B cell (primary cell): ENCODE measurements around the gene CDR2L. TPM values are rescaled to one million over a fixed set of nuclear protein-coding genes. Genes with fewer than 3 reads are reported as not detected.
A peak's percentile ranks its signal among the peaks of the same experiment; 100 is the strongest.

Experiments
- ATAC-seq: fragments of 200-7000 bp; cut with Tn5 transposase; one replicate; pipeline ENCODE4 v1.10.0; 2021; ENCODE audit warnings: low read depth, mild to moderate bottlenecking, moderate number of reproducible peaks, moderate library complexity
- CTCF ChIA-PET: fragments of 350-600 bp; sonication (Branson Sonifier 250); formaldehyde crosslinking; loops from one replicate; lab custom pipeline; 2021; ENCODE audit warnings: antibody characterized with exemption, inconsistent platforms; lab: Charles Lee
- POLR2A ChIA-PET: fragments of 350-600 bp; sonication (Branson Sonifier 250); formaldehyde crosslinking; loops from one replicate; lab custom pipeline; 2021; ENCODE audit warnings: antibody characterized with exemption; lab: Charles Lee
- DNase-seq: peaks from one replicate; pipeline ENCODE4 v3.0.0; 2013
- H2AFZ ChIP-seq: 2 replicates; pipeline ENCODE4 v1.6.1; 2012; ENCODE audit warnings: mild to moderate bottlenecking, low read depth, low read length; ENCODE audit not compliant: insufficient read depth, poor library complexity, severe bottlenecking
- H3K27ac ChIP-seq, 2 donors: 1 replicate in 1 of 2; 2 replicates in 1 of 2; pipeline ENCODE4 v1.5.1; 2012 to 2013; ENCODE audit warnings: low read length in 2 of 2, mild to moderate bottlenecking in 2 of 2, moderate library complexity in 1 of 2
- H3K27me3 ChIP-seq, 4 experiments: fragments of 200-600 bp in 1 of 4; sonication (generic) in 1 of 4; replicated peaks in 1 of 4; 1 replicate in 2 of 4; 2 replicates in 2 of 4; pipeline versions ENCODE4 v1.6.1 to v1.7.0; 2013 to 2016; ENCODE audit warnings: low read length in 3 of 4, mild to moderate bottlenecking in 2 of 4, mixed read lengths in 1 of 4, moderate library complexity in 1 of 4; ENCODE audit not compliant: insufficient read depth in 4 of 4, control insufficient read depth in 3 of 4; ENCODE audit errors: control extremely low read depth in 1 of 4
- H3K36me3 ChIP-seq, 2 experiments: replicated peaks in 1 of 2; 1 replicate in 1 of 2; 2 replicates in 1 of 2; pipeline versions ENCODE4 v1.6.1 to v1.7.1; 2013; ENCODE audit warnings: low read length in 1 of 2; ENCODE audit not compliant: insufficient read depth in 2 of 2, control insufficient read depth in 1 of 2; ENCODE audit errors: control extremely low read depth in 1 of 2, extremely low read depth in 1 of 2
- H3K4me1 ChIP-seq, 2 donors: fragments of 200-600 bp in 1 of 2; sonication (generic) in 1 of 2; 1 replicate in 1 of 2; 2 replicates in 1 of 2; pipeline versions ENCODE4 v1.5.1 to v1.6.1; 2013 to 2017; ENCODE audit warnings: low read length in 2 of 2; ENCODE audit not compliant: control insufficient read depth in 2 of 2, insufficient read depth in 2 of 2
- H3K4me2 ChIP-seq: replicated peaks from 2 replicates; pipeline ENCODE3; 2012; ENCODE audit warnings: mild to moderate bottlenecking, low read depth, low read length; ENCODE audit not compliant: poor library complexity, severe bottlenecking
- H3K4me3 ChIP-seq, 5 experiments: fragments of 200-600 bp in 1 of 5; sonication (generic) in 1 of 5; 1 replicate in 3 of 5; 2 replicates in 2 of 5; pipeline versions ENCODE4 v1.5.1 to v1.7.0; 2011 to 2016; ENCODE audit warnings: low read length in 4 of 5, mild to moderate bottlenecking in 4 of 5, low read depth in 2 of 5, control low read depth in 1 of 5, moderate library complexity in 1 of 5; ENCODE audit not compliant: insufficient read depth in 1 of 5; ENCODE audit errors: control extremely low read depth in 1 of 5, extremely low read depth in 1 of 5
- H3K79me2 ChIP-seq: fragments of 200-600 bp; sonication (generic); one replicate; pipeline ENCODE4 v1.6.0; 2016; ENCODE audit warnings: low read length; ENCODE audit not compliant: control insufficient read depth, insufficient read depth
- H3K9ac ChIP-seq: fragments of 200-600 bp; sonication (generic); 2 replicates; pipeline ENCODE4 v1.6.1; 2017; ENCODE audit warnings: mild to moderate bottlenecking, low read length, moderate library complexity
- H3K9me3 ChIP-seq, 3 donors: one replicate each; pipeline versions ENCODE4 v1.6.1 to v1.7.1; 2013; ENCODE audit warnings: low read length in 2 of 3; ENCODE audit not compliant: control insufficient read depth in 2 of 3, insufficient read depth in 1 of 3; ENCODE audit errors: control extremely low read depth in 1 of 3
- H4K20me1 ChIP-seq: 2 replicates; pipeline ENCODE4 v1.6.0; 2012; ENCODE audit warnings: mild to moderate bottlenecking, low read length; ENCODE audit not compliant: insufficient read depth, control insufficient read depth, poor library complexity, severe bottlenecking
- H3K27ac Mint-ChIP-seq: one replicate; pipeline ENCODE4 v1.8.0; 2021; ENCODE audit warnings: mixed read lengths
- H3K27me3 Mint-ChIP-seq: one replicate; pipeline ENCODE4 v1.8.0; 2021; ENCODE audit warnings: mixed read lengths
- H3K4me1 Mint-ChIP-seq: one replicate; pipeline ENCODE4 v1.8.0; 2021; ENCODE audit warnings: mixed read lengths
- H3K4me3 Mint-ChIP-seq: one replicate; pipeline ENCODE4 v1.8.0; 2021; ENCODE audit warnings: mixed read lengths
- H3K9me3 Mint-ChIP-seq: one replicate; pipeline ENCODE4 v1.8.0; 2022; ENCODE audit warnings: mixed read lengths; ENCODE audit not compliant: insufficient read depth
- CTCF ChIP-seq: fragments of 200-600 bp; IDR thresholded peaks from one replicate; pipeline ENCODE4 v1.8.0; 2022; ENCODE audit warnings: antibody characterized with exemption, mild to moderate bottlenecking
- EZH2 ChIP-seq: IDR thresholded peaks from 2 replicates; pipeline ENCODE4 v1.6.1; 2012; ENCODE audit warnings: borderline replicate concordance, low read depth, mild to moderate bottlenecking, moderate library complexity, low read length; ENCODE audit not compliant: insufficient read depth, poor library complexity, severe bottlenecking
- WGBS: methylation state at CpG from one replicate; pipeline ENCODE4 v1.1.5; 2013; ENCODE audit warnings: missing lambda C conversion rate; ENCODE audit not compliant: insufficient coverage; 5-methylcytosine and 5-hydroxymethylcytosine counted together
- intact Hi-C: fragments of 100-400 bp; cut with micrococcal nuclease; formaldehyde crosslinking; loops from one replicate; pipeline ENCODE4 v1.10.0; 2022
- polyA plus RNA-seq: library from polyadenylated mRNA; depleted of rRNA; stranded (reverse); fragments of >200 nt; gene quantifications from 2 replicates; pipeline ENCODE4 v1.2.3, GENCODE V29; 2012
- total RNA-seq, 2 donors: library from RNA; stranded (reverse); fragments of 120-200 nt in 1 of 2; gene quantifications; 1 replicate in 1 of 2; 2 replicates in 1 of 2; pipeline versions ENCODE4 v1.2.3 to v1.2.4, GENCODE V29; 2013 to 2022

Gene CDR2L
- total and polyA plus RNA-seq, 2 donors (not counting 1 experiment from before 2014, with no cell fraction given), result 0.03 TPM; not detected in 1

GRCh38 chr17:75048249-75048878 lies 60.9 kb downstream of the CDR2L start:
- Histone ChIP-seq H3K4me2 (peak overlapping the region; percentile 93), H2AFZ (no peak overlapping the region), H3K27ac (no peak overlapping the region), H3K4me1 (peaks cover 13 to 16% of the 10 kb centered on the region in 2 donors), H3K36me3 (peaks cover 0 to 7% of the 10 kb centered on the region in 2 experiments), H3K27me3 (no peaks in the 10 kb centered on the region), H4K20me1 (no peaks in the 10 kb centered on the region), H3K79me2 (peaks cover 17% of the 10 kb centered on the region), H3K4me3 (peak overlapping the region in 1 of 5 experiments; percentile 94), H3K9me3 (no peaks in the 10 kb centered on the region), H3K9ac (peak overlapping the region; percentile 95)
- H3K27me3 Mint-ChIP-seq, result no peaks in the 10 kb centered on the region
- H3K9me3 Mint-ChIP-seq, result no peaks in the 10 kb centered on the region
- TF ChIP-seq EZH2, result no peak
- no peak for TF ChIP-seq CTCF
- WGBS, result 63% methylated on average over 3 of the region's 5 CpGs
- DNase-seq (no peak), ATAC-seq (no peak)
- H3K4me3 Mint-ChIP-seq, result peak overlapping the region; percentile 93
- H3K4me1 Mint-ChIP-seq, result peaks cover 27% of the 10 kb centered on the region
- POLR2A ChIA-PET, result no interaction called here
- intact Hi-C loops, result loop anchor here (5.0 to 10.0 kb wide), 2 partner anchors 134 to 156 kb away; partner anchors contain the start of genes NUP85 and SUMO2
- peak overlapping the region; percentile 92 for H3K27ac Mint-ChIP-seq
- CTCF ChIA-PET, result interaction anchor here (0.8 to 2.3 kb wide), 5 partner anchors 12 to 124 kb away, joined by 3 to 6 read pairs (median 4); partner anchors contain the start of gene MRPL58

GRCh38 chr17:75049057-75049456 lies 61.6 kb downstream of the CDR2L start:
- Histone ChIP-seq H3K9ac (no peak overlapping the region), H3K4me1 (peaks cover 13 to 16% of the 10 kb centered on the region in 2 donors), H3K4me2 (no peak overlapping the region), H3K9me3 (no peaks in the 10 kb centered on the region), H3K27ac (no peak overlapping the region), H3K36me3 (peaks cover 0 to 12% of the 10 kb centered on the region in 2 experiments), H3K27me3 (no peaks in the 10 kb centered on the region), H3K4me3 (no peak overlapping the region), H3K79me2 (peaks cover 17% of the 10 kb centered on the region), H2AFZ (no peak overlapping the region), H4K20me1 (no peaks in the 10 kb centered on the region)
- TF ChIP-seq CTCF (no peak), EZH2 (no peak)
- H3K4me1 Mint-ChIP-seq, result peaks cover 27% of the 10 kb centered on the region
- no peak for DNase-seq
- 92% methylated on average over 2 of the region's 5 CpGs for WGBS
- H3K4me3 Mint-ChIP-seq, result peak overlapping the region; percentile 93
- intact Hi-C loops, result loop anchor here (5.0 to 10.0 kb wide), 2 partner anchors 133 to 156 kb away; partner anchors contain the start of genes NUP85 and SUMO2
- no peaks in the 10 kb centered on the region for H3K27me3 Mint-ChIP-seq
- CTCF ChIA-PET, result interaction anchor here (0.8 to 2.3 kb wide), 5 partner anchors 11 to 123 kb away, joined by 3 to 6 read pairs (median 4); partner anchors contain the start of gene MRPL58
- H3K27ac Mint-ChIP-seq, result peak overlapping the region; percentile 23
- POLR2A ChIA-PET, result interaction anchor here (0.6 kb wide), 1 partner anchor 321 kb away, joined by 5 read pairs; no protein-coding TSS in a partner anchor
- ATAC-seq, result no peak
- no peaks in the 10 kb centered on the region for H3K9me3 Mint-ChIP-seq
